T-helper 2 cell treated with Interferon-gamma antibody and Interleukin-4, amounts not matched to agents 100 ng/mL and 5 ng/mL, for 36 hours (primary cell): Measurements from ENCODE around the gene NEDD9. TPM values are rescaled to one million over a fixed set of nuclear protein-coding genes. Genes with fewer than 3 reads are reported as not detected.

Experiments used
- intact Hi-C: fragments of 100-400 bp; cut with micrococcal nuclease; formaldehyde crosslinking; loops from one replicate; pipeline ENCODE4 v1.15.1; 2023
- total RNA-seq: library from RNA; stranded (reverse); gene quantifications from 2 replicates; pipeline ENCODE4 v1.2.3, GENCODE V29; 2022

Gene NEDD9
- total RNA-seq, 1 donor from 2014 or later, result 45.9 TPM

DNA sequence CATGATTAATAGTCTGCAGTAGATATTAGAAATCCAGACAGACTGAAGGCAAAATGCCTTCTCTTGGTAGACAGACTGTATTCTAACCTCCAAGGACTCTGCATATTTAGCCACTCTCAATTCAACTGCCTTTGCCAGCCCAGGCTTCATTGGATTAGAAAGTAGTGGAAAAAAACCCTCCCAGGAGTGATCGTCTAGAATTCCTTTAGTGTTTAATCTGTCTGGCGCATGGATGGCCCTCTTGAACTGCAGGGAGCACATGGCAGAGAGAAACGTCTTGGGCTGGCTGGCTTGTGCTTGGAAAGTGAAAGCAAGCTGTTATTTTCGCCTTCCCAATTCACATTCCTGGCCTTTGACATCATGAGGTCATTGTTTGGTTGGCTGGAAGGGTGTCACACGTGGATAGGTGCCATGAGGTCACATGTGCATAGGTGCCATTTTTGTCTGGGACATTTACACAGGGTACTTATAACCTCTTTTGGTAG, 30.9 kb upstream of the NEDD9 start:
- intact Hi-C loops, result no loop called here

GRCh38 chr6:11262242-11262641, 29.8 kb upstream of the NEDD9 start:
- intact Hi-C loops, result no loop called here

DNA sequence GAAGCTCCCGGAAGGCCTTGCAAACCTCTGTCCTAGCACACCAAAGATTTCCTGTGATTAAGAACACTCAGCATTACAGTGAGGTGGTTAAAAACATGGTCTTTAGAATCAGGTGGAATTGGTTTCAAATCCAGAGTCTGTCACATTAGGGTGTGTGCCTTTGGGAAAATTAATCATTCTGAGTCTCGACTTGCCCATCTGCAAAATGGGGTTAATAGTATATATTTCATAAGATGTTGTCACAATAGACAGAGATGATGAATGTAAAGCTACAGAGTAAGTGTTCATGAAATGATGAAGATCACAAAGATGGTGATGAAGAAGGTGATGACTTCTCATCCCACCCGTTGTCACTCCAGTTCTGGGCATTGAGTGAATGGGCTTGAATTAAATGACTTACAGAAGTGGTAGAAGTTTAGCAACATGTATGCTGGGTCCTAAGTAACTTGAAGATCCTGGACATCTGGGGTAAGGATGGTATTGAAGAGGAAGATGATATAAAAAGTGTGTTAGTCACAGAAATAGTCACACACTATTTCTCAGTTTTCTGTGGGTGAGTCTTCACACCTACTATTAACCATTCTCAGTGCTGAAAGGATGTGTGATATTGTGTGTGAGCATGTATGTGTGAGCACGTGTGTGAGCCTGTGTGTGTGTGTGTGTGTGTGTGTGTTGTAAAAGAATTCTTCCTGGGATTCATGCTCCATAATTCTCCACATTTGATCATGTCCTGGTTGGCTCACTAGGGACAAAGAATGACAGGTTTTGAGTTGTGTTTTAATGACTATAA, 28.0 kb upstream of the NEDD9 start:
- intact Hi-C loops, result no loop called here

GRCh38 chr6:11258260-11259237, 26.1 kb upstream of the NEDD9 start:
- intact Hi-C loops, result loop anchor here (1.0 kb wide), 2 partner anchors 26 to 124 kb away; partner anchors contain the start of gene NEDD9

DNA sequence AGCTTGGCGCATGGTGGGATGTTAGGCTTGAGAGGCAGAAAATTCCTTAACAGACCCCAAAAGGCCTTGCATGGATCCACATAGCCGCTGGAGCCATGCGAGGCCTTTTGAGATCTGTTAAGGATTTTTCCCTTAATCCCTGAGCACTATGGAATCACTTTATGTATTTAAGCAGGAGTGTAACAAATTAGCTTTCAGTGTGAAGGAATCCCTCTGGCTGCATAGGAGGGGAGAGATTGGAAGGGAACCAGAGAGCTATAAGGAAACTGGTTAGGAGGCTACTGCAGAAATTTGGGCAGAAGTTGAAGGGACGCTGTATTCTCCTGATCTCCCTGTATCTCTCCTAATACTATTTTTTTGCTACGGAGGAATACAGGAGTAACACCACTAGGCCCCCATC, 23.1 kb upstream of the NEDD9 start:
- intact Hi-C loops, result no loop called here

DNA sequence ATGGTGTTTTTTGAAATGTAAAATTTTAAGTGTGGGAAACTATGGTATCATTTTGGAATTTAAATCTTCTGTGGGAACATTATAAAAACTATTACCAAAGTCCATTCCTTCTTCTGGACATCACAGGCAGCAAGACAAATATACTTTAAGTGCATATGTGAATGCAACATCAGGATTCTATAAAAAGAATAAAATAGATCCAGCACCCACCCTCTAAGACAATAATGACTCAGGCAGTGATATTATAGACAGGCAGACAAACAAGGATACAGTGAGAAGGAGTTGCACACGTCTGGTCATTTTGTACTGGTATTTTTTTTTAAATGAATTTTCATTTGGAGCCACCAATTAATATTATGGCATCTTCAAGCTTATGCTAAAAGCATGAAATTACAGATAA, 21.1 kb upstream of the NEDD9 start:
- intact Hi-C loops, result no loop called here

GRCh38 chr6:11251553-11252360, 19.3 kb upstream of the NEDD9 start:
- intact Hi-C loops, result no loop called here

GRCh38 chr6:11250108-11250507, 17.6 kb upstream of the NEDD9 start:
- intact Hi-C loops, result no loop called here

GRCh38 chr6:11248974-11249761, 16.7 kb upstream of the NEDD9 start:
- intact Hi-C loops, result no loop called here

- intact Hi-C loops, result no loop called here
Observed at GRCh38 chr6:11246722-11247121, 14.3 kb upstream of the NEDD9 start.

DNA sequence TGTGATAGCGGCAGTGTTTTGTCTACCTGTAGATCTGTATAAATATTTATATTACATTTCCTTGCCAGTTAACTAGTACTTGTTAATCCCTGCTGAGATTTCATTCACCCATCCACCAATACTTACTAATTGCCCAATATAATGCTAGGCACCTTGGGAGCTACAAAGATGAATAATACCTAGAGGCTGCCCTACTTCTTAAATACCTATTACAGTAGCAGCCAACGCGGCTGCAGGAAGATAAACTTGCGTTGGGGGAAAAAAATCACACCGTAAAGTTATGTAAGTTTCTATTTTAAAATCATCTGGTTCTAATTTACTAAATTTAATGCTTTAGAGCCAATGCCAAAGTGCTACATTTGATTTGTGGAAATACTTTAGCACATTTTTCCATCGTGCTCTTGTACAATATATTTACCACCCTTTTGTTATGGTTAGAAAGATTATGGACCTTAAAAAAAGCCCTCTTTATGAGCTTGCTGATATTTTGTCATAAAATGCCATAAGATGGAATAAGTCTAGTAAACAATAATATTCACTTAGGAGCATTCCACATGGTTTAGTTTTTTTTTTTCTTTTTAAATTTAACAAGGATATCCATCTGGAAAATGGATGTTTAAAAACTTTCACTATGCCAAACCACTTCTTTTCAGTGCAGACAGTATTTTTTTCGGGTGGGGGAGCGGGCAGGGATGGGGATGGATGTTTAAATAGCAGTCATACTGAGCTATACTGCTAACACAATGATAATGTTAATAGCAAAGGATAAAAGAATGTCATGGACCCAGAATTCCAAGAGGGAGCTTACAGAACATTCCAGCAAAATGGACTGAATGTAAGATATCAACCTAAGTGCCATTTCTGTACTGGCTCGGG, 13.2 kb upstream of the NEDD9 start:
- intact Hi-C loops, result no loop called here

DNA sequence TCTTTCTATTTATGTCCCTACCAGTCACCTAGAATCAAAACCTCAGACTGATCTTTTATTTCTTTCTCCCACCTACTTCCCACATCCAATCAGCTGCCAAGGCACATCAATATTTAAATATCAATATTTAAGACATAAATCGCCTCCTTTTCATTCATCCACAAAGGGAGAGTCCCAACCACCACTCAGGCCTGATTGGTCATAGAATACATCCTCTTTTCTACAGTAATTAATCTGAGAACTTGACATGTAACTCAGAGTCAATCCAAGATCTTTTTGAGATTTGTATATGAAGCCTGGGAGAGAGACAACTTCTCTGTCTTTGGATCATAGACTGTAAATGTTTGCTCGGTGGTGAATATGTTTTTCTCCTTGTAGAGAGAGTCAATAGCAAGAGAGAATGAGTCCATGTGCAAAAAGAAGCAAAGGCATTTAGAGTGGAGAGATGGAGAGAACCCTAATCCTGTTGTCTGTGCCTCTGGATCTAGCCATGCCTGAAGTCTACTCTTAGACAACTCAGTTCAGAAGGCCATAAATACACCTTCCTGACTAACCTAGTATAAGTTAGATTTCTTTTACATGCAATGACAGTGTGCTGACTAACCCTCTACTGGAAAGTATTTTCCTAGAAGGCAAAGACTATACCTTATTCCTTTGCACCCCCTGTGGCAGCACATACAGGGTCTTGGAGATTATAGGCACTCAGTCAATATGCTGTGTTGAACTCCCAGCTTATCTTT, 12.1 kb upstream of the NEDD9 start:
- intact Hi-C loops, result no loop called here

- intact Hi-C loops, result no loop called here
Observed at GRCh38 chr6:11243861-11244260, 11.4 kb upstream of the NEDD9 start.

- intact Hi-C loops, result no loop called here
Observed at GRCh38 chr6:11242711-11243110, 10.2 kb upstream of the NEDD9 start.

- intact Hi-C loops, result no loop called here
Observed at GRCh38 chr6:11241793-11242201, 9.3 kb upstream of the NEDD9 start.

DNA sequence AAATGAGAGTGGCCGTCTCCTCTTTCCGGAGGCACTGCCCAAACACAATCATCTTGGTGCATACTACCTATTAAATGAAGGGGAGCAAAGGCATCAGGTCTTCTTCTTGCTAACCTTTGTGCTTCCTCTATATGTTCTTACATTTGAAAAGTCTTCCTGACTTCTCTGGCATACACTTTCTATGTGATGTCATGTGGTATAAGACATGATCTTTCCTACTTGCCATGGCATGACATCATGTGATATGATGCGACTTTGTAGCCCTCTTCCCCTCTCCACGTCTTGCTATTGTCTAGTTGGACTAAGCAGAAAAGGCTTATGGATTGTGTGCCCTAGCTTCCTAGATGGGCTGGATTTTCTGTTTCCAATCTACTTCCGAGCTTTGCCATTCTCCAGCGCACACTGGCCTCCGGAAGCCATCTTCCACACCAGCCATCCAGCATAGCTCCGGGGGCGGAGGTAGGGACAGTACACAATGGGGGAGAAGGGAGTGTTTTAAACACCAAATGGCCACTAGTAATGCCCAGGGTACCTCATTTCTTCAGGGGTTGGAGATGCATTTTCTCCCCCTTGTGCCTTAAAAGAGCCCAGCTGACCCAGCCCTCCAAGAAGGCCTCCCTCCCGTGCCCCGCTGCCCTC, 8.8 kb upstream of the NEDD9 start:
- intact Hi-C loops, result no loop called here

DNA sequence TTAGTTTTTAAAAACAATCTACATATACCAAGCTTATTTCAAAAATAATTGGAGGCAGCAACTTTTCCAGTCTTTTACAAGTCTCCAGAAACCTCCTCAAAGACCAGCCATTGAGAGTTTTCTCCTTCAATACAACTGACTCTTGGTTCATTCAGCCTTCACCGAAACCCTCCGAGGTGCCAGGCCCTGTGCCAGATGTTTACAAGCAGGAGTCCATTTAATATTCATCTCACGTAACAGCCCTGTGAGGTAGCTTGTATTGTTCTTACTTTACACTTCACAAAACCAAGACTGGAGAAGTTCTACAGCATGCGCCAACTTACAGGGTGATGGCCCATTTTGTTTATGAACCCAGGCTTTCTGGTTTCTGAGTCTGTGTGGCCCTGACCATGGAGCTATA, 5.5 kb upstream of the NEDD9 start:
- intact Hi-C loops, result loop anchor here (10.0 kb wide), 1 partner anchor 543 kb away; the partner anchor contains the start of genes C6orf52 and PAK1IP1

GRCh38 chr6:11237428-11237827, 5.0 kb upstream of the NEDD9 start:
- intact Hi-C loops, result loop anchor here (10.0 kb wide), 1 partner anchor 543 kb away; the partner anchor contains the start of genes C6orf52 and PAK1IP1
